Stimulated activated CD8-positive, alpha-beta memory T cell treated with anti-CD3 and anti-CD28 coated beads, Interleukin-15, amount 100 ng/mL, for 48 hours (primary cell): Measurements from ENCODE around the gene KLHL26.

Experiments
- DNase-seq, 2 donors: peaks; one replicate each; pipeline ENCODE4 v3.0.0-alpha.2; 2020; ENCODE audit warnings: low read depth in 2 of 2

The KLHL26 gene

GRCh38 chr19:18715416-18715815 is 78.6 kb downstream of the KLHL26 start:
- DNase-seq, result no peak

GRCh38 chr19:18716857-18717256 is 80.0 kb downstream of the KLHL26 start:
- DNase-seq, result no peak

- no peak for DNase-seq
Observed at GRCh38 chr19:18717601-18718000, 80.8 kb downstream of the KLHL26 start.

GRCh38 chr19:18718015-18718526 is 81.2 kb downstream of the KLHL26 start:
- no peak for DNase-seq

- DNase-seq, result no peak
Observed at GRCh38 chr19:18718846-18719458, 82.1 kb downstream of the KLHL26 start.

- no peak for DNase-seq
Observed at GRCh38 chr19:18719541-18719940, 82.7 kb downstream of the KLHL26 start.
